Fibroblast of lung (primary cell): Measurements from ENCODE around the gene HSD17B12. TPM values are rescaled to one million over a fixed set of nuclear protein-coding genes. Genes with fewer than 3 reads are reported as not detected.

Experiments
- DNase-seq, 2 donors: peaks; one replicate each; pipeline versions ENCODE4 v3.0.0 to v3.0.0-alpha.2; 2010; ENCODE audit warnings: low read depth in 2 of 2
- H2AFZ ChIP-seq: 2 replicates; pipeline ENCODE4 v1.5.1; 2012; ENCODE audit warnings: low read length, control low read depth, inconsistent platforms
- H3K27ac ChIP-seq: 2 replicates; pipeline ENCODE4 v1.5.1; 2011; ENCODE audit warnings: low read length, control low read depth; ENCODE audit not compliant: insufficient read depth
- H3K27me3 ChIP-seq: 2 replicates; pipeline ENCODE4 v1.5.1; 2011; ENCODE audit warnings: mild to moderate bottlenecking, low read length; ENCODE audit not compliant: control insufficient read depth, insufficient read depth
- H3K36me3 ChIP-seq: 2 replicates; pipeline ENCODE4 v1.5.1; 2011; ENCODE audit warnings: low read length; ENCODE audit not compliant: control insufficient read depth, insufficient read depth
- H3K4me1 ChIP-seq: 2 replicates; pipeline ENCODE4 v1.5.1; 2011; ENCODE audit warnings: low read length; ENCODE audit not compliant: control insufficient read depth, insufficient read depth; ENCODE audit errors: extremely low read depth
- H3K4me2 ChIP-seq: 2 replicates; pipeline ENCODE4 v1.5.1; 2011; ENCODE audit warnings: low read length, control low read depth; ENCODE audit not compliant: insufficient read depth; ENCODE audit errors: extremely low read depth
- H3K4me3 ChIP-seq, 4 experiments: fragments of 200-600 bp in 1 of 4; sonication (generic) in 1 of 4; replicated peaks in 1 of 4; 2 replicates each; pipeline ENCODE4 v1.5.1; 2011 to 2016; ENCODE audit warnings: low read length in 4 of 4, low read depth in 3 of 4, mild to moderate bottlenecking in 3 of 4, control low read depth in 2 of 4, inconsistent platforms in 1 of 4, mixed read lengths in 1 of 4; ENCODE audit not compliant: insufficient read depth in 1 of 4; ENCODE audit errors: control extremely low read depth in 1 of 4
- H3K79me2 ChIP-seq: 2 replicates; pipeline ENCODE4 v1.5.1; 2012; ENCODE audit warnings: mild to moderate bottlenecking, low read length, inconsistent platforms; ENCODE audit not compliant: control insufficient read depth, insufficient read depth
- H3K9ac ChIP-seq: 2 replicates; pipeline ENCODE4 v1.5.1; 2011; ENCODE audit warnings: mild to moderate bottlenecking, low read length, control low read depth; ENCODE audit not compliant: insufficient read depth
- H3K9me3 ChIP-seq: 2 replicates; pipeline ENCODE4 v1.5.1; 2012; ENCODE audit warnings: low read depth, low read length; ENCODE audit not compliant: control insufficient read depth, insufficient read depth
- H4K20me1 ChIP-seq: 2 replicates; pipeline ENCODE4 v1.5.1; 2011; ENCODE audit warnings: low read length; ENCODE audit not compliant: control insufficient read depth, insufficient read depth; ENCODE audit errors: extremely low read depth
- CTCF ChIP-seq, 2 donors: IDR thresholded peaks in 1 of 2; conservative IDR thresholded peaks in 1 of 2; 1 replicate in 1 of 2; 2 replicates in 1 of 2; pipeline ENCODE4 v1.5.1; 2011 to 2012; ENCODE audit warnings: low read length in 2 of 2, control low read depth in 1 of 2, inconsistent platforms in 1 of 2, low read depth in 1 of 2, mild to moderate bottlenecking in 1 of 2
- EZH2 ChIP-seq: IDR thresholded peaks from 2 replicates; pipeline ENCODE4 v1.5.1; 2012; ENCODE audit warnings: low read length, control low read depth, mild to moderate bottlenecking; ENCODE audit errors: missing control alignments
- polyA plus RNA-seq, 2 donors: library from polyadenylated mRNA; depleted of rRNA in 1 of 2; stranded (reverse) in 1 of 2; unstranded in 1 of 2; fragments of >200 nt; gene quantifications; 2 replicates each; pipeline ENCODE4 v1.2.1, GENCODE V29; 2011 to 2012; ENCODE audit warnings: missing spikeins in 1 of 2
- total RNA-seq: library from RNA; depleted of rRNA; stranded (reverse); fragments of >200 nt; gene quantifications from 2 replicates; pipeline ENCODE4 v1.2.1, GENCODE V29; 2014

HSD17B12 gene
- total and polyA plus RNA-seq, 2 donors (not counting 1 experiment from before 2014, with no cell fraction given), result 95.4 to 122 TPM

- TF ChIP-seq CTCF (conservative IDR thresholded peaks at IDR 0.05 in 1 of 2, IDR thresholded peaks at IDR 0.05 in 1 of 2; ENCODE audit: low read depth in 1 of 2, low read length in 2 of 2) (no peak), EZH2 (no peak)
- no peaks in the 10 kb centered on the region for H3K36me3 ChIP-seq
- no peaks in the 10 kb centered on the region for H3K27me3 ChIP-seq
- no peak overlapping the region for H3K9ac ChIP-seq
- DNase-seq, result no peak
- no peaks in the 10 kb centered on the region for H4K20me1 ChIP-seq
- no peak overlapping the region for H3K4me2 ChIP-seq
- no peak overlapping the region for H3K4me3 ChIP-seq
- no peaks in the 10 kb centered on the region for H3K9me3 ChIP-seq
- no peak overlapping the region for H3K27ac ChIP-seq
- H3K79me2 ChIP-seq, result peaks cover 20% of the 10 kb centered on the region
- no peak overlapping the region for H2AFZ ChIP-seq
- peaks cover 6% of the 10 kb centered on the region for H3K4me1 ChIP-seq
These were observed 7.9 kb downstream of the HSD17B12 start for GRCh38 chr11:43688394-43688793.

DNA sequence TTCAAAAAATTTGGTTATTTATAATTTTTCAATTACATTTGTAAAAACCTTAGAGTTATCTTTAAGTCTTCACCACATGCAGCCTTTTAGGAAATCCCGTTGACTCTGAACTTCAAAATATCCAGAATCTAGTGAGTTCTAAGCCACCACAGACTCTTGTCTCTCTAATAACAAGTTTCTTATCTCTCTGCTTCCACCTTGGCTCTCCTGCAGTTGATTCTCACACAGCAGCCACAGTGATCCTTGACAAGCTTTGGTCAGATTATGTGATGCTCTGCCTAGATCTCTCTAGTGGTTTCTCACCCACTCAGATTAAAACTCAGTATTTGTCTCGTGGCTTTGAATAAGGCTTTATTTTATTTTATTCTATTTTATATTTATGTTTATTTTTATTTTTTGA lies 8.6 kb downstream of the HSD17B12 start:
- Histone ChIP-seq H4K20me1 (no peaks in the 10 kb centered on the region), H3K4me1 (peaks cover 6% of the 10 kb centered on the region), H3K79me2 (peaks cover 22% of the 10 kb centered on the region)

DNA sequence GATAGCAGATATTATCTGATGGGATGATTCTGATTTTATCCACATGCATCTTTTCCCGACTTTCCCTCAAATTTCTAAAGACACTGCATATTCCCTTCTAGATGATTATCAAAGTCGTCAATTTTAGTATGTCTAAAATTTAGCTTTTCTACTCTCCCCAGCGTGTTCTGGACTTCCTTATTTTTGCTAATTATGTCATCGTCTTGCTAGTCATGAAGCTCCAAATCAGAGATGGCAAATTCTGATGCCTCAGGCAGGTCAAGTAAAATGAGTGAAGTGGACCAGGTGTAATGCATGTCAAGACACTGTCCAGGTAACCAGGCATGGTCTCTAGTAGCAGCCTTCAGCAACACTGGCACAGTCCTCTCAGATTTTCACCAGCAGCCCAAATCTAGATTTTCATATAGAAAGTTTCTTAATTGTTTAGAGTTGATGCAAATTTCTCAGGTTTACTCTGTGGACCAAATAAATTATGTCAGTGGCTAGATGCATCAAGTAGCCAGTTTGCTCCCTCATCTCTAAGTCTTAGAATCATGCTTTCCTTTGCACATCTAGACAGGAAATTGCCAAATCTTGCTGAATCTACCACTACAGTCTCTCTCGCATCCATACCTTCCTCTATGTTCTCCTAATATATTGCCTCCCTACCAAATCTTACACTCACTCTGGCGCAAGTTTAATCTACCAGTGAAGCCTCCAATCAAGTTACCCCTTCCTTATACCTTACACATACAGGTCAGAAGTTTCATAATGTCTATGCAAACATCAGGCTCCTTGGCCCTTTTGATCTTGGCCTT lies 10.6 kb downstream of the HSD17B12 start:
- Histone ChIP-seq H3K27me3 (no peaks in the 10 kb centered on the region), H4K20me1 (no peaks in the 10 kb centered on the region), H3K9me3 (no peaks in the 10 kb centered on the region), H3K4me2 (no peak overlapping the region), H3K4me3 (no peak overlapping the region), H3K27ac (no peak overlapping the region), H2AFZ (no peak overlapping the region), H3K9ac (no peak overlapping the region), H3K79me2 (peaks cover 18% of the 10 kb centered on the region), H3K4me1 (peaks cover 4% of the 10 kb centered on the region), H3K36me3 (no peaks in the 10 kb centered on the region)
- DNase-seq, result no peak
- TF ChIP-seq CTCF (conservative IDR thresholded peaks at IDR 0.05 in 1 of 2, IDR thresholded peaks at IDR 0.05 in 1 of 2; ENCODE audit: low read depth in 1 of 2, low read length in 2 of 2), result no peak
- TF ChIP-seq EZH2, result no peak

More for the DNA sequence above, 8.6 kb downstream of the HSD17B12 start:
- no peak overlapping the region for H3K27ac ChIP-seq
- no peak overlapping the region for H3K4me3 ChIP-seq
- no peaks in the 10 kb centered on the region for H3K27me3 ChIP-seq
- no peak overlapping the region for H3K4me2 ChIP-seq
- no peak overlapping the region for H2AFZ ChIP-seq
- H3K9ac ChIP-seq, result no peak overlapping the region
- DNase-seq, result no peak
- H3K36me3 ChIP-seq, result no peaks in the 10 kb centered on the region
- H3K9me3 ChIP-seq, result no peaks in the 10 kb centered on the region
- TF ChIP-seq EZH2 (no peak), CTCF (conservative IDR thresholded peaks at IDR 0.05 in 1 of 2, IDR thresholded peaks at IDR 0.05 in 1 of 2; ENCODE audit: low read depth in 1 of 2, low read length in 2 of 2) (no peak)
